Kidney (tissue), 14 donors: ENCODE data around the gene MASP1. TPM values are rescaled to one million over a fixed set of nuclear protein-coding genes. Genes with fewer than 3 reads are reported as not detected.
A peak's percentile ranks its signal among the peaks of the same experiment; 100 is the strongest.

Source experiments
- DNase-seq, 5 donors: peaks; one replicate each; pipeline ENCODE4 v3.0.0-alpha.2; 2013 to 2020
- FAIRE-seq: peaks from 2 replicates; lab custom pipeline; 2012; peaks lifted over from hg19 to GRCh38; lab: Jason Lieb, UNC
- H3K27ac ChIP-seq, 2 donors: one replicate each; pipeline ENCODE4 v1.7.0; 2013; ENCODE audit warnings: low read depth in 2 of 2, low read length in 2 of 2, inconsistent platforms in 1 of 2
- H3K27me3 ChIP-seq: one replicate; pipeline ENCODE4 v1.7.1; 2013; ENCODE audit warnings: low read length, inconsistent platforms; ENCODE audit not compliant: control insufficient read depth, insufficient read depth
- H3K36me3 ChIP-seq, 3 donors: one replicate each; pipeline versions ENCODE4 v1.7.0 to v1.7.1; 2013; ENCODE audit warnings: low read length in 3 of 3, control low read depth in 1 of 3, inconsistent platforms in 1 of 3; ENCODE audit not compliant: insufficient read depth in 3 of 3, control insufficient read depth in 2 of 3
- H3K4me1 ChIP-seq, 3 donors: one replicate each; pipeline versions ENCODE4 v1.7.0 to v1.7.1; 2013; ENCODE audit warnings: low read length in 3 of 3, inconsistent platforms in 1 of 3, low read depth in 1 of 3; ENCODE audit not compliant: control insufficient read depth in 2 of 3, insufficient read depth in 2 of 3
- H3K4me3 ChIP-seq, 3 donors: one replicate each; pipeline versions ENCODE4 v1.7.0 to v1.8.1; 2013; ENCODE audit warnings: low read length in 3 of 3, control low read depth in 1 of 3, inconsistent platforms in 1 of 3
- H3K9ac ChIP-seq, 3 donors: one replicate each; pipeline versions ENCODE4 v1.7.0 to v1.7.1; 2013; ENCODE audit warnings: low read length in 3 of 3, control low read depth in 1 of 3, inconsistent platforms in 1 of 3
- H3K9me3 ChIP-seq, 3 donors: one replicate each; pipeline versions ENCODE4 v1.7.0 to v1.7.1; 2013; ENCODE audit warnings: low read length in 3 of 3, control low read depth in 1 of 3, inconsistent platforms in 1 of 3; ENCODE audit not compliant: control insufficient read depth in 2 of 3, insufficient read depth in 1 of 3
- intact Hi-C: fragments of 100-400 bp; cut with DNase I; formaldehyde crosslinking; loops from one replicate; pipeline ENCODE4 v1.11.1; 2022
- polyA plus RNA-seq: library from polyadenylated mRNA; stranded (reverse); fragments of 350-450 nt; fragmentation: Illumina TruSeq; extraction: RNeasy Lipid Tissue Mini Kit (QIAGEN cat#74804); gene quantifications from one replicate; pipeline ENCODE4 v1.2.3, GENCODE V29; 2014; ENCODE audit warnings: low read depth, low replicate concordance; ENCODE audit not compliant: insufficient read depth
- total RNA-seq: library from RNA; stranded (reverse); fragmentation: NEBNext Ultra II Directional; extraction: Animal tissue kit (Norgen Biotek cat#: 25700); gene quantifications from one replicate; pipeline ENCODE4 v1.2.1, GENCODE V29; 2021
- TF ChIP-seq, protein P1 (sequence below): IDR thresholded peaks from 3 replicates; pipeline ENCODE4 v1.5.1; 2012; ENCODE audit warnings: mild to moderate bottlenecking, moderate library complexity, borderline replicate concordance; ENCODE audit not compliant: insufficient read depth; ENCODE audit errors: extremely low read depth
- donor health status: control.
- donor health status: control.
- donor health status: control.
- donor health status: control.
- donor health status: control.
- donor health status: DM: yes; HTN: yes; CAD: no.
- donor health status: Normal renal cell carcinoma (clear cell type).

MASP1 gene
- total and polyA plus RNA-seq, 2 donors from 2014 or later, result 2.8 to 4.8 TPM

DNA sequence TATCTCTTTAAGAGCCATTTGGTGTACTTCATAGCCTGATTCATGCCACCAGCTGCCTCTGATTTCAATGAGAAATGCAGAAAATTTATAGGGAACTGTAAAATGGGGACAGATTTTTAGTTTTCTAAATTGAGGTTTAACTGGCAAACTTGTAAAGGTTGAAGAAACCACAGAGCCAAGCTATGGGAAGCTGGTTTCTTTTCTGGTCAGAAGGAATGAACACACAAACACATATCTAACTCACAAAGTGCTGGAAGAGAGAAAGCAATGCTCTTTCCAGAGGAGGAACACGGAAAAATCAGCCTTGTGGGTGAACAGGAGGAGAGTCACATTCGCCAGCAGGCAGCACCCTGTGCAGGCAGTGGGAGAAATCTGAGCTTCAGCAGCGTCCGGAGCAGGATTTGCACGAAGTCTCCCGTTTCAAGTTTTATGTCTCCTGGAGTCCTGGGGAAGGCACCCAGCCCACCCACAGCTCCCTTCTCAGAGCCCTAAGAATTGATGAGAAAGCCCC is 481 bp downstream of the MASP1 start:
- FAIRE-seq, result no peak
- DNase-seq, result peak in 3 of 5 donors; percentile 53 to 72 (median 57)
- Histone ChIP-seq H3K27me3 (no peaks in the 10 kb centered on the region), H3K4me3 (peak overlapping the region; percentile 40 to 60 (median 40)), H3K9ac (peak overlapping the region in 1 of 3 donors; percentile 35), H3K27ac (peak overlapping the region in 1 of 2 donors; percentile 4), H3K9me3 (no peaks in the 10 kb centered on the region), H3K4me1 (peaks cover 0 to 7% (median 5%) of the 10 kb centered on the region in 3 donors), H3K36me3 (no peaks in the 10 kb centered on the region)
- TF ChIP-seq, protein P1, sequence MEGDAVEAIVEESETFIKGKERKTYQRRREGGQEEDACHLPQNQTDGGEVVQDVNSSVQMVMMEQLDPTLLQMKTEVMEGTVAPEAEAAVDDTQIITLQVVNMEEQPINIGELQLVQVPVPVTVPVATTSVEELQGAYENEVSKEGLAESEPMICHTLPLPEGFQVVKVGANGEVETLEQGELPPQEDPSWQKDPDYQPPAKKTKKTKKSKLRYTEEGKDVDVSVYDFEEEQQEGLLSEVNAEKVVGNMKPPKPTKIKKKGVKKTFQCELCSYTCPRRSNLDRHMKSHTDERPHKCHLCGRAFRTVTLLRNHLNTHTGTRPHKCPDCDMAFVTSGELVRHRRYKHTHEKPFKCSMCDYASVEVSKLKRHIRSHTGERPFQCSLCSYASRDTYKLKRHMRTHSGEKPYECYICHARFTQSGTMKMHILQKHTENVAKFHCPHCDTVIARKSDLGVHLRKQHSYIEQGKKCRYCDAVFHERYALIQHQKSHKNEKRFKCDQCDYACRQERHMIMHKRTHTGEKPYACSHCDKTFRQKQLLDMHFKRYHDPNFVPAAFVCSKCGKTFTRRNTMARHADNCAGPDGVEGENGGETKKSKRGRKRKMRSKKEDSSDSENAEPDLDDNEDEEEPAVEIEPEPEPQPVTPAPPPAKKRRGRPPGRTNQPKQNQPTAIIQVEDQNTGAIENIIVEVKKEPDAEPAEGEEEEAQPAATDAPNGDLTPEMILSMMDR, result no peak
- intact Hi-C loops, result no loop called here

DNA sequence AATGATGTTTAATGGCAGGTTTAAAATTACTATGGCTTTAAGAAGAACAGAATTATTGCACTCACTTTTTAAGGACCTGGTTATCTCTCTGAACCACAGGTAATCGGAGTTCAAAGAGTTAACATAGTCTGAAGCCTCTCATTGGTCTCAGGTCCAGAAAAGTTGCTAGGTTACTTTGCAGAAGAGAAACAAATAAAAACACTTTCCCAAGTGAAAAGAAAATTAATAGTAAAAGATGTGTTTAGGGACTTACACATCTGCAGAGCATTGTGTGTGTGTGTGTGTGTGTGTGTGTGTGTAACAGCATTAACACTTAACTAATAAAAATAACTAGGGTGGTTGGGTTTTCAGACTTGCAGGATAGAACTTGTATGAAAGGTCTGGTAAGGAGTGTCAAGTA is 1.0 kb downstream of the MASP1 start:
- no peak overlapping the region for H3K9ac ChIP-seq
- TF ChIP-seq, protein P1, result no peak
- H3K36me3 ChIP-seq, result no peaks in the 10 kb centered on the region
- H3K4me3 ChIP-seq, result peak overlapping the region in 2 of 3 donors; percentile 40 to 60
- intact Hi-C loops, result no loop called here
- no peaks in the 10 kb centered on the region for H3K27me3 ChIP-seq
- no peak overlapping the region for H3K27ac ChIP-seq
- FAIRE-seq, result no peak
- peaks cover 0 to 7% (median 5%) of the 10 kb centered on the region in 3 donors for H3K4me1 ChIP-seq
- H3K9me3 ChIP-seq, result no peaks in the 10 kb centered on the region
- DNase-seq, result no peak

DNA sequence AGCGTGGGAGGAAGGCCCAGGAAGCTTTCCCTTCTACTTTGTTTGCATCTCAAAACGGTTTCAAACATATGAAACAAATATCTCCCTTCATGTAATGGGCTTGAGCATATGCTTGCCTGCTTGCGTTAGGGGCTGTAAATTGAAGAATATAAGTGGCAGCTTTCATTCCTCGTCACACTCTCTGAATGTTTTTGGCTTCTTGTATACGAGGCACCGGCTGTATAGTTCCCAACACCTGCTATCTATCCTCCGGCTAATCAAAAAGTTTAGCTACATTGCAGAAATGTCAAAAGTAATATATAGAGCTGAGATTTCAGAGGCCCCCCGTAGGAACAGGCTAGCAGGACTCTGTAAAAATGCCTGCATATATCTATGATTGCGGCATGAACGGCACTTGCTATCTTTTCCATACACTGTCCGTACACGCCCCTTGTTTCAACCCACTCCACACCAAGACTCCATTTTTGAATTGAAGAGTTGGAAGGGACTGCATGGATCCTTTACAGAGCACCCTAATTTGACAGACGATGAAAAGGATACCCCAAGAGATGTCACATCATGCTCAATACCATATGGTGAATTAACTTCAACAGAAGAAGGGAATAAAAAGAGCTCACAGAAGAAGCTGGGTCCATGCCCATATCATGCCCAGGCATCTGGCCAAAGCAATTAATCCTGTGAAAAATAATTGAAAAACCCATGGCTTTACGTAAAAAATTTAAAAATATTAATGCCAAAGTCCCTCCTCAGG is 2.5 kb downstream of the MASP1 start:
- H3K27ac ChIP-seq, result no peak overlapping the region

More for the DNA sequence above, 2.5 kb downstream of the MASP1 start:
- Histone ChIP-seq H3K9ac (no peak overlapping the region), H3K36me3 (no peaks in the 10 kb centered on the region), H3K4me3 (no peak overlapping the region), H3K27me3 (no peaks in the 10 kb centered on the region), H3K4me1 (peaks cover 0 to 7% (median 5%) of the 10 kb centered on the region in 3 donors), H3K9me3 (no peaks in the 10 kb centered on the region)
- no peak for FAIRE-seq
- TF ChIP-seq, protein P1, result no peak
- no peak for DNase-seq
- intact Hi-C loops, result no loop called here
